HG03066 (cell line): ENCODE data around the gene DGLUCY.
"Not testable (repeated sequence)": the region's sequence is repeated elsewhere in the genome, so short reads cannot be mapped to it uniquely, and the experiment has no call there.

Source experiments
- ATAC-seq: cut with Tn5 transposase; IDR thresholded peaks from one replicate; pipeline ENCODE4 v1.9.1; 2021; ENCODE audit warnings: low read depth; ENCODE audit not compliant: unreplicated experiment

Gene DGLUCY

GRCh38 chr14:91164676-91165075 lies 50.8 kb downstream of the DGLUCY start:
- no peak for ATAC-seq

GRCh38 chr14:91167380-91167770 lies 53.5 kb downstream of the DGLUCY start:
- ATAC-seq: no peak

- ATAC-seq: no peak
These were observed 56.1 kb downstream of the DGLUCY start for GRCh38 chr14:91169951-91170350.

GRCh38 chr14:91170504-91171121 lies 56.7 kb downstream of the DGLUCY start:
- ATAC-seq: no peak

GRCh38 chr14:91171291-91171690 lies 57.4 kb downstream of the DGLUCY start:
- no peak for ATAC-seq

- no peak for ATAC-seq
These were observed 59.4 kb downstream of the DGLUCY start for GRCh38 chr14:91173221-91173670.

GRCh38 chr14:91173904-91174303 lies 60.0 kb downstream of the DGLUCY start:
- ATAC-seq: no peak

- ATAC-seq: no peak
These were observed 61.7 kb downstream of the DGLUCY start for GRCh38 chr14:91175291-91176201.

- ATAC-seq: no peak
These were observed 63.5 kb downstream of the DGLUCY start for GRCh38 chr14:91177073-91178034.

- no peak for ATAC-seq
These were observed 66.7 kb downstream of the DGLUCY start for GRCh38 chr14:91180611-91181010.

- ATAC-seq: not testable (repeated sequence)
These were observed 68.9 kb downstream of the DGLUCY start for GRCh38 chr14:91182753-91183152.

- ATAC-seq: no peak
These were observed 70.7 kb downstream of the DGLUCY start for GRCh38 chr14:91184559-91184958.

GRCh38 chr14:91185721-91186120 lies 71.8 kb downstream of the DGLUCY start:
- ATAC-seq: no peak

- ATAC-seq: no peak
These were observed 72.7 kb downstream of the DGLUCY start for GRCh38 chr14:91186515-91187066.

- no peak for ATAC-seq
These were observed 73.4 kb downstream of the DGLUCY start for GRCh38 chr14:91187271-91187670.

- no peak for ATAC-seq
These were observed 77.0 kb downstream of the DGLUCY start for GRCh38 chr14:91190853-91191252.

GRCh38 chr14:91193069-91193468 lies 79.2 kb downstream of the DGLUCY start:
- ATAC-seq: no peak

- ATAC-seq: no peak
These were observed 82.0 kb downstream of the DGLUCY start for GRCh38 chr14:91195881-91196280.

GRCh38 chr14:91197631-91198030 lies 83.8 kb downstream of the DGLUCY start:
- no peak for ATAC-seq

GRCh38 chr14:91200802-91201201 lies 86.9 kb downstream of the DGLUCY start:
- not testable (repeated sequence) for ATAC-seq
